MV-4-11 (cell line): Measurements from ENCODE around the gene WFDC2.

Experiments
- DNase-seq: peaks from one replicate; lab custom pipeline; 2025; lab: John Stamatoyannopoulos, UW

Gene WFDC2

DNA sequence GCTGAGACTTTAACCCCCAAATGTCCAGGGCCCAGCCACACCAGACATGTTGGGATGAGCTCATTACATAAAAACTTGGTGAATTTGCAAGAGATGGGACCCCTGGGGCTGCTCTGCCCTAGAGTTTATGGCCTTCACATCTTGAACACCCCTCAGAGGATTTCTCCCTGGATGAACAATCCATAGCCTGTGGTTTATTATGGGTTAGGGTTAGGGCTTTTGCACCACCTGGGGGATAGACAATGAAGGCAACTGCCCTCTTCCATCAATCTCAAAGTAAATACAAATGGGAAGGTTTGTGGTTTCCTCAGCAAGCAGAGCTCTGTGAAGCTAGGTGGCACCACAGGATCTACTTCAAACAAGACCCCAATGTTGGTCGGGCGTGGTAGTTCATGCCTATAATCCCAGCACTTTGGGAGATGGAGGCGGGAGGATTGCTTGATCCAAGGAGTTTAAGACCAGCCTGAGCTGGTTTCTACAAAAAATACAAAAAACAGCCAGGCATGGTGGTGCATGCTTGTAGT is 28.5 kb downstream of the WFDC2 start:
- DNase-seq, result no peak

DNA sequence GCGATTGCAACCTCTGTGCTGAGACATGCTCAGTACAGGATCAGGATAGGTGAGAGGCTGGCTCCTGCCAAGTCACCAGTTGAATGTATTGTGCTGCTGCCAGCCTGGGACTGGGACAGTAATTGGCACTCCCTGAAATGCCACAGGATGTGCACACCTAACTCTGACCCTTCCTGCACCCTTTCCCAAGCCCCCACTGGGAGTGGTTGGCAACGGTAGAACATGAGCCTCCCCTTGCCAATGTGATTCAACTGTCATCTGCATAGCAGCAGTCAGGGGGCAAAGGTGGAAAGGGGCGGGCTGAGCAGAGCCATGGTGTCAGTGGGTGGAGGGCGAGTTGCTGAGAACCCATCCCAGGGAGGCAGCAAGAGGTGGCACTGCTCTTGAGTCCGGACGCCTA is 30.5 kb downstream of the WFDC2 start:
- no peak for DNase-seq

DNA sequence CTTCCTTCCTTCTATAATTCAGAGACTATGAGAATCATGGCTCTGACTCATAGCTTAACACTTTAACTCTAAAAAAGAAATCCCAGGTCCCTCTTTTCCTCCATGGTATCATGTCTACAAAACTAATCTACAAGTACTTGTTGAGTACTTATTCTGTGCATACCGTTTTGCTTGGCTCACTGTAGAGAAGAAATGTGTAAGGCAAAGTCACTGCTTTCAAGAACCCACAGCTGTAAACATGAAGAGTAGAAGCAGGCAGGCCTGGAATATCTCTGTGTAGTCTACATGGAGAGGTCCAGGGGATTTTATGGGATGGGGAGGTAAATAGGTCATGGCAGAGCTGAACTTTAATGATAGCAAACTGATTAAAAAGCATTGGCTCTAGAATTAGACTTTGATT is 32.0 kb downstream of the WFDC2 start:
- no peak for DNase-seq

DNA sequence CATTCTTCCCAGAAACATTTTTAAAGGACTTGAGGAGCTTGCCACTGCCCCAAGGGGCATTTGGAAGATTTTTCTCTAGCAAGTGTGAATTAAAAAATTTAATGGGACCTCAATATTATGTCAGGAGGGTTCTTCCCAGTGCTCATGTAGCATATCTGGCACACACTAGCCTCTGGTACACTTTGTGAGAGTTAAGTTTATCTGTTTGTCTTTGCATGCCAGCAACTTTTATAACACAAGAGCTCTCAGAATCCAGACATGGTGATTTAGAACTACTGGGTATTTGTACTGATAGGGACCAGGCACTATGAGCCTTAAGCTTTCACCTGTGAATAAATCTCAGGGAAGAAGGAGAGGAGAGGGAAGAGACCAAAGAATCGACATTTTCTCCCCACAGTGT is 33.0 kb downstream of the WFDC2 start:
- no peak for DNase-seq

DNA sequence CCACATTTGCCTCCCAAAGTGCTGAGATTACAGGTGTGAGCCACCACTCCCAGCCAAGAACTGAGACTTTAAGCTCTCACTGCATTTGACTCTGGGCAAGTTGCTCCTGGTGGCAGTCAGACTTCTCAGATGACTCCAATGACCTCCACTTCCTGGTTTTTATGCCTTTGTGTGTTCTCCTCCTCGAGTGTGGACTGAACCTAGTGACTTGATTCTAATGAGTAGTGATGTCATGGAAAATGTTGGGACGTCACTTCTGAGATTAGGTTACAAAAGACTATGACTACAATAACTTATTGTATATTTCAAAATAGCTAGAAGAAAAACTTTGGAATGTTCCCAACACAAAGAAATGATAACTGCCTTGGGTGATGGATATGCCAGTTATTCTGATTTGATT is 33.9 kb downstream of the WFDC2 start:
- DNase-seq, result no peak

DNA sequence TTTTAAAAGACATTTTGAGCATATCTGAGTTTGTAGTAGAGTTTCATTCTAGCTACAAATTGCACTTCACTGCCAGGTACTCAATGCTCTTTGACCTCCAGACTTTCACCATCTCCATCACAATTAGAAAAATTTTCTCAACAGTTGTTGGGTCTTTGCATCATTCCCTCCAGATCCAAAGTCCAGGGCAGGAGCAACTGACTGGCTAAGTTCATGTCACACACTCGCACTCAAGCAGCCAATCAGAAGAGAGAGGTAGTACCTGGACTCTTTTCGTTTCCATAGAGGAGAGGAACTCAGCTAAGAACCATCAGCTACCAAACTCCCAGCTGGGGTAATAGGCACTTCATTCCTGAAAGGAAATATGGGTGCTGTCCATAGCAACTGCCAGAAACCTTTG is 36.8 kb downstream of the WFDC2 start:
- DNase-seq, result no peak

DNA sequence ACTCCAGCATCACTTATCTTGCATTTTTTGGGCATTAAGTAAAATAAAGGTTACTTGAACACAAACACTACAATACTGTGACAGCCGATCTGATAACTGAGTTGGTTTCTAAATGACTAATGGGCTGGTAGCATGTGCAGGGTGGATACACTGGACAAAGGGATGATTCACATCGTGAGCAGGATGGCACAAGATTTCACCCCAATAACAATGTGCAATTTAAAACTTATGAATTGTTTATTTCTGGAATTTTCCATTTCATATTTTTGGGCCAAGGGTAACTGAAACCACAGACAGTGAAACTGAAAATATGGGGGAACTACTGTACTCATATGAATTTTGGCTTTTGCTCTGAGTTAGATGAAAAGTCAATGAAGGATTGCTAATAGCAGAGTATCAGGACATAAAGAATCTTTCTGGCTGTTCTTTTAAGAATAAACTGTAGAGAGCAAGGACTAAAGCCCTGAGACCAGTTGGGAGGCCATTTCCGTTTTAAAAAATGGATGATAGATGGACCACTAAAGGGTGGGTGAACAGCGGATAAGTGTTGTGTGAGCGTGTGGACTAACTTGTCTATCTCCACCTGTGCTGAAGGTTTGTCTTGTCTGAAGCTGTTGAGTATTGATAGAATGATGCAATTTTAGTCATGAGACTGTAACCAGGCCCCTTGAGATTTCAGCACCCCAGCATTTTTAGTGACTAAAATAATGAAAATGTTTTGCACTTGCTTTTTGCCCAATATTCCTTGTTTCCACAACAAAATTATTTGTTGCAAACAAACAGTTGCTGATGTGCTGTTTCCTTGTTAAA is 37.7 kb downstream of the WFDC2 start:
- no peak for DNase-seq

DNA sequence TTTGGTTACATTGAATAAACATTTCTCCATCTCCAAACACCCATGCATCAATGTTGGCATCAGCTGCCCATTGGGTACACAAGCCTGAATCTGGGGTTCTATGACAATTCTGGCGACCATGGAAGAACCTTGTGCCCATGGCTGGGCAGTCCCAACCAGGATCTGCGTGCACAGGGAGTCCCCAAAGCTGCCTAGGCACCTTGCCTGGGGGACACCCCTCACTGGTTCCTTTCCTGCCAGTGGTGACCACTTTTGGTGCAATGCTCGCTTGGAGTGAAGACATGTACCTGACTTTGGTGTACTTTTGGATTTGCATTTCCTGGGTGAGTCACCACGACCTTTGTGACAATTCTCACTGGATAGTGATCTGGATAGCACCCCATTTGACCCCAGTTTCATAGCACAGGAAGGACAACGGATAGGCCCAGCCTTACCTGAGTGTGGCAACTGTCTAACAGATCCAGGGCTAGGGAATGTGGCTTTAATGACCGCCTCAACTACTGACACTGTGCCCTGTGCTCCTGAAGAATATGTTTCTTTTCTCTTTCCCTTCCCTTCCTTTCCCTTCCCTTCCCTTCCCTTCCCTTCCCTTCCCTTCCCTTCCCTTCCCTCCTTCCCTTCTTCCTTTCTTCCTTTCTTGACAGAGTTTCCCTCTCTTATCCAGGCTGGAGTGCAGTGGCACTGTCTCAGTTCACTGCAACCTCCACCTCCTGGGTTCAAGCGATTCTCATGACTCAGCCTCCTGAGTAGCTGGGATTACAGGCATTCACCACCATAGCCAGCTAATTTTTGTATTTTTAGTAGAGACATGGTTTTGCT is 38.7 kb downstream of the WFDC2 start:
- no peak for DNase-seq

DNA sequence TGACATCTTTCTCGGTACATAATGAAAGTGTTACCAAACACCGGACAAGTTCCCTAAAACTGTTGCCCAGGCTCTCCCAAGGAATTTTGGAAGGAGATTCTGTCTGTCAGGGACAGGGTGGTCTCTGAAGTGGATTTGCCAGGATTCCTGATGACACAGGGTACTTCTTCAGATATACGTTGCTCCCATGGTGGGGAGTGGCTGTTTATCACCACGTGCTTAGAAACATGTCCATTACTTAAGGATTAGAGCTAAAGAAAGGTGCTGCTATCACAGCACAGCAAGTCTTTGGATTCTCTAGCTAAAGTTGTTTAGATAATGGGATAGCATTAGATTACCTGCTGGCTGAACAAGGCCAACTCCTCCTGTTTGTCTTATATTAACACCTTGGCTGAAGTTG is 39.5 kb downstream of the WFDC2 start:
- no peak for DNase-seq

DNA sequence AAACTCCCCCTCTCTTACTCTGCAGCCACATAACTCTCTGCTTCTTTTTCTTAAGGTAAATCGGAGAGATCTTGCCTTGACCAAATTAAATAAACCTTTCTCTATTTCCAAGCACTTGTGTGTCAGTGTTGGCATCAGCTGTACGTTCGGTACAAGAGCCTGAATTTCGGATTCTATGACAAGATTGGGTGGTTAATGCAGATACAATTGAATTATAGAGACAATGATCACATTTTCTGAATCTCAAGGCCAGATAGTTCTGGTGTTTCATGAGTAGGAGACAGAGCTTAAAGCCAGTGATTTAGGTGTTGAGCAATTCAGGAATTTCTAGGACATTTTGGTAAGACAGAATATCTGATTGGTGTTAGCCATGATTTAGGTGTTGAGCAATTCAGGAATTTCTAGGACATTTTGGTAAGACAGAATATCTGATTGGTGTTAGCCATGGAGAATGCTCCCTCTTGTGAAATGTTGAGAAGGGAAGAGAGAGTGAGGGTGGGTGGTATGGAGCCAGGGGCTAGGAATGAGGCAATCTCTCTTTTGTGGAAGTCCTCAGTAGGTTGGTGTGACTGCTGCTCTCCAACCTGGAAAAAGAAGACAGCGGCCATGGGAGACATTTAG is 40.8 kb downstream of the WFDC2 start:
- DNase-seq, result no peak

DNA sequence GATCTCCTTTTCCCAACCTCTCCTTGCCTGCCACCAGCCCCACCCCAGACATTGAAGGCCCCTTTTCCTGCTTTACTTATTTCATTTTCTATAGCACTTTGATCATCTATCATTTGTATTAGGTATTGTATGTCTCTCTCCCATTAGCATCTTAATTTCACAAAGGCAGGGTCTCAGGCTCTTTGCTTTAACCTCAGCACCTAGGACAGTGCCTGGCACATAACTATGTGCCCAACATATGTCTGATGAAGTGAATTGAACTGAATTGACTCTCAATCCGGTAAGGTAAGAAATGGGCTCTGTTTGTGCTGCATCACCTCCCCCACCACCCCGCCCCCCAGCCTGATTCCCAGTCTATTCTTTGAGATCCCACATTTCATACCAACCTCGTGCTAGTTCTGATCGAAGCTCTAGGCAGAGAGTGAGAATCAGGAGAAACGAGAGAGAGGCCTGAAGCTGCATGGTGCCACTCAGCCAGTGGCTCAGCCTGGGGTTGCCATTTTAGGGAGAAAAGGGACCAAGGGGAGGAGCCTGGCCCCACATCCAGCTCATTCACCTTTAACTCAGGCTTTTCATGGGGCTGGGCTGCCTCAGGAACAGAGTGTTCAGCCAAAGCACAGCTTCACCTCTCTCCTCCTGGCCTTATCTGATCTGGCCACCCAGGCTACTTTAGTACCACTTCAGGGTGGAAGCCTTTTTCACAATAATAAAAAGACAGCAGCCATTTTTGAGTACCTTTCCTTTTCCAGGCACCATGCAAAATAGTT is 45.8 kb downstream of the WFDC2 start, which contains the start of gene SPINT3:
SPINT3 (minus strand) TSS at position 476 of the 767 bp plus-strand sequence; CDS start at position 462, 14 bp downstream.
- DNase-seq, result no peak

DNA sequence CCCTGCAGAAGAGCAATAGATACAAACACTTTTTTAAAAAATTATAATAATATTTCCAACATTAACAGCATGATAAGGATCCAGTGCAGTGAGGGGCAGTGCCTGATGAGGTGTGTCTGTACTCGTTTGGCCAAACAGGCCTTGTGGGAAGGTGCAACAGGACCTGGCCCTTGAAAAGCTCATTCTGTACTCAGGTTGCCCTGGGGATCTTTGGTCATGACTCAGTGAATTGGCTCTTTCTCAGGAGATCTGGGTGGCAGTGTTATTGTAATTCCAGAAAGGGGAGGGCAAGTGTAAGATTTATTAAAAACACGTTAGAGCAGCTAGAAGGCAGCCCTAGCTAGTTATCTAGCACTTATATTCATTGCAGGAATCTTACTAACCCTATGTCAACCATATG is 48.7 kb downstream of the WFDC2 start:
- no peak for DNase-seq

DNA sequence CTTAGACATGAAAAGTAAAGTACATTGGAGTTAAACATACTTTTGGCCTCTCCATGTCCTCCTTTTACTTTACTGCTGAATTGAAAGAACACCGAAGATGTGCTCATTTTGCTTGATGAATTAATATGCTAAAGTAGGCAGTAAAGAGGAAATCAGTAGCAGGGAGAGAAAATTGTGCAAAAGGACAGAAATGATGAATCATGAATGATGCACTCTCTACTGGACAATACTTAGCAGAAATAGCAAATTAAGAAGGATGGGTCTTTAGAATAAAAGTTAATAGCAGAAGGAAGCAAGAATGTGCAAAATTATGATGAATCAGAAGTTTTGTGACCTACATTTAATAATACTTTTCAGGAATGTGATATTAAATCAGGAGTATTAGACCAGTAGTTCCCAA is 54.3 kb downstream of the WFDC2 start:
- no peak for DNase-seq

DNA sequence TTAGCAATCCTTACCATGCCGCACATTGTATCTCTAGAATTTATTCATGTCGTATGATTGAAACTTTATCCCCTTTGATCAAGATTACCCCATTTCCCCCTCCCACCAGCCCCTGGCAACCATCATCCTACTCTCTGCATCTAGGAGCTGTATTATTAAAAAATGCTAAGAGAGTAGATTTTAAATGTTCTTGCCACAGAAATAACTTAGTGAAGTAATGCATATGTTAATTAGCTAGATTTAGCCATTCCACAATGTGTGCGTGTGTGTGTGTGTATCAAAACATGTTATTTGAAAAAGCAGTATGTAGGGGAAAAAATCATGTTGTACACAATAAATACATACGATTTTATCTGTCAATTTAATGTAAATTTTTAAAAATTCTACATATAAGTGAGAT is 57.7 kb downstream of the WFDC2 start:
- no peak for DNase-seq
